SU-DHL-6 (cell line): ENCODE measurements around the gene TSPAN18.

Source experiments
- H2AFZ ChIP-seq: fragments of 200-600 bp; sonication (generic); 2 replicates; pipeline ENCODE4 v1.6.1; 2014; ENCODE audit warnings: low read depth, mild to moderate bottlenecking, moderate library complexity, mixed read lengths, antibody characterized with exemption, low read length; ENCODE audit not compliant: severe bottlenecking
- H3F3A ChIP-seq: fragments of 200-600 bp; shearing (Covaris generic); 2 replicates; pipeline ENCODE4 v1.6.0; 2016; ENCODE audit warnings: antibody characterized with exemption, mild to moderate bottlenecking; ENCODE audit not compliant: insufficient read depth
- H3K27ac ChIP-seq: fragments of 200-600 bp; sonication (generic); 2 replicates; pipeline ENCODE4 v1.5.1; 2016; ENCODE audit warnings: low read depth, mild to moderate bottlenecking, low read length, moderate library complexity, mixed read lengths
- H3K27me3 ChIP-seq: fragments of 200-600 bp; sonication (generic), shearing (Covaris generic); 2 replicates; pipeline ENCODE4 v1.6.0; 2014; ENCODE audit warnings: mild to moderate bottlenecking, low read length
- H3K36me3 ChIP-seq: fragments of 200-600 bp; sonication (generic); 2 replicates; pipeline ENCODE4 v1.6.1; 2014; ENCODE audit warnings: mild to moderate bottlenecking, low read length, mixed read lengths
- H3K4me2 ChIP-seq: fragments of 300-600, 200-600 bp; shearing (Covaris generic), sonication (generic); 2 replicates; pipeline ENCODE4 v1.6.0; 2014; ENCODE audit warnings: low read length, low read depth, mild to moderate bottlenecking; ENCODE audit not compliant: poor library complexity, severe bottlenecking
- H3K4me3 ChIP-seq: fragments of 200-600 bp; sonication (generic); 2 replicates; pipeline ENCODE4 v1.5.1; 2014; ENCODE audit warnings: antibody characterized with exemption, low read length, mild to moderate bottlenecking, mixed read lengths; ENCODE audit not compliant: insufficient read depth, poor library complexity, severe bottlenecking
- H3K79me2 ChIP-seq: fragments of 200-600 bp; sonication (generic); 2 replicates; pipeline ENCODE4 v1.6.1; 2014; ENCODE audit warnings: mild to moderate bottlenecking, low read length, moderate library complexity; ENCODE audit not compliant: insufficient read depth
- H3K9ac ChIP-seq: fragments of 200-600 bp; sonication (generic); 2 replicates; pipeline ENCODE4 v1.7.0; 2014; ENCODE audit warnings: mild to moderate bottlenecking, low read length
- H3K9me2 ChIP-seq: fragments of 200-600 bp; sonication (generic); replicated peaks from 2 replicates; pipeline ENCODE4 v1.6.1; 2014; ENCODE audit warnings: low read length; ENCODE audit not compliant: insufficient read depth
- H3K9me3 ChIP-seq: fragments of 200-600 bp; sonication (generic); 2 replicates; pipeline ENCODE4 v1.6.1; 2014; ENCODE audit warnings: low read length, mixed read lengths; ENCODE audit not compliant: insufficient read depth
- H4K20me1 ChIP-seq: fragments of 200-600 bp; sonication (generic); 2 replicates; pipeline ENCODE4 v1.6.1; 2014; ENCODE audit warnings: low read depth, mild to moderate bottlenecking, antibody characterized with exemption, low read length, moderate library complexity, mixed read lengths
- CTCF ChIP-seq: fragments of 200-600 bp; sonication (generic); IDR thresholded peaks from one replicate; pipeline ENCODE4 v1.5.1; 2017; ENCODE audit warnings: antibody characterized with exemption, mild to moderate bottlenecking, low read length, moderate library complexity; ENCODE audit not compliant: insufficient read depth, poor library complexity, severe bottlenecking
- EZH2phosphoT487 ChIP-seq: fragments of 200-600 bp; sonication (generic), shearing (Covaris generic); conservative IDR thresholded peaks from 2 replicates; pipeline ENCODE4 v1.6.1; 2018; ENCODE audit warnings: mild to moderate bottlenecking, antibody characterized with exemption, low read length, moderate library complexity, mixed read lengths

TSPAN18 gene

DNA sequence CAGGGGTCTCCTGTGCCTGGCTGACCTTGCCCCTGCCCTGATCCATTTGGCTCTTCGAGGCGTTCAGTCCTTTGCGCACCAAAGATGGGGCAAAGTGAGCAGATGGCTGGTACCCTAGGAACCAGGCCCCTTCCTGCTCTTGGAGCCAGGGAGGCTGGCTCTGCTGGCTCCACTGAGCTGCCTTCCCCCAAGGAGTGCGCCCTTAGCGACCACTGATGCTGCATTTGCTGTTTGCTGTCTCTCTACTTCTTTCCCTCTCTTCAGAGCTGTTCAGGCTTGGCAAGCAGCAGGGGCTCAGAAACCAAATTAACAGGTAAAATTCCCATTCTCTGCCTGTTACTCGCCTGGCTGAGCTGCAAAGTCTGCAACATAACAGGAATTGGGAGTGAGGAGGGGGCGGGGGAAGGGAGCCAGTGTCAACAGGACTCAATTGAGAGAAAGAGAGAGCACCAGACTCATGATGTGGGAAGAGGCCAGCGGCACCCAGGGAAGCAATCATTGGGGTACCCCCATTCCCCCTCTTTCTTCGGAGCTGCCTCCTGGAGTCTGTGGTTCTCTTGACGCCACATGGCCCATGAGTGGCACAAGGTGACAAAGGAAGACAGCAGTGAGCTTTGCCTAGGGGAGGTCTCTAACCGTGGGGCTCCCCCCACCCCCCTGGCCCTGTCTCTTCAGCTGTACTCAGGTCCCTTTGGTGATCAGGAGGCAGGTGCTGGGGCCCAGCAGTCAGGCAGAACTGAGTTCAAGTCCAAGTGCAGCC lies 121.6 kb downstream of the TSPAN18 start:
- Histone ChIP-seq H3K27me3 (no peaks in the 10 kb centered on the region), H2AFZ (no peak overlapping the region), H3K9me3 (no peaks in the 10 kb centered on the region), H3K9ac (no peak overlapping the region), H3F3A (no peaks in the 10 kb centered on the region), H4K20me1 (no peaks in the 10 kb centered on the region), H3K36me3 (no peaks in the 10 kb centered on the region), H3K27ac (no peak overlapping the region), H3K9me2 (no peaks in the 10 kb centered on the region), H3K4me2 (no peak overlapping the region), H3K4me3 (no peak overlapping the region), H3K79me2 (no peaks in the 10 kb centered on the region)
- TF ChIP-seq EZH2phosphoT487 (no peak), CTCF (no peak)

GRCh38 chr11:44848963-44849350 lies 122.2 kb downstream of the TSPAN18 start:
- Histone ChIP-seq H3K27me3 (no peaks in the 10 kb centered on the region), H3K4me2 (no peak overlapping the region), H3K36me3 (no peaks in the 10 kb centered on the region), H2AFZ (no peak overlapping the region), H3K27ac (no peak overlapping the region), H3K9me2 (no peaks in the 10 kb centered on the region), H3K4me3 (no peak overlapping the region), H4K20me1 (no peaks in the 10 kb centered on the region), H3K9me3 (no peaks in the 10 kb centered on the region), H3K79me2 (no peaks in the 10 kb centered on the region), H3K9ac (no peak overlapping the region), H3F3A (no peaks in the 10 kb centered on the region)
- TF ChIP-seq CTCF (no peak), EZH2phosphoT487 (no peak)

DNA sequence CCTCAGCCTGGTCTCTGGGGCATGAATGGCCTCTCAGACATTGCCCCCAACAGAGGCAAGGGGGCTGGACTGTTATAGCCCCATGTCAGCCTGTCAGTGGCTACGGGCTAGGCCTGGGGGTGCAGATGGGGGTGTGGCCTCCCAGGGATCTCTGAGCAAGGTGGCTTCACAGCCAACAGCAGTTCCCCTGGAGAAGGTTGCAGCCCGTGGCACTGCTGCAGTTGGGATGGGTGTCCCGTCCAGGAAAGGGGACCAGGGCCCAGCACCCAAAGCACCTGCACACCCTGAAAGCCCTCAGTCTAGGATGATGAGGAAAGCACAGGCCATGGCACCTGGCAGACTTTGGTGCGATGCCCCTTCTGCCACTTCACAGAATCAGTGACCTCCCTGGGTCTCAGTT lies 122.7 kb downstream of the TSPAN18 start:
- H4K20me1 ChIP-seq = no peaks in the 10 kb centered on the region
- no peaks in the 10 kb centered on the region for H3F3A ChIP-seq
- H3K9me3 ChIP-seq = no peaks in the 10 kb centered on the region
- TF ChIP-seq CTCF = no peak
- TF ChIP-seq EZH2phosphoT487 = no peak
- H3K4me3 ChIP-seq = no peak overlapping the region
- H3K36me3 ChIP-seq = no peaks in the 10 kb centered on the region
- no peak overlapping the region for H3K27ac ChIP-seq
- no peak overlapping the region for H3K9ac ChIP-seq
- no peak overlapping the region for H3K4me2 ChIP-seq
- H3K27me3 ChIP-seq = no peaks in the 10 kb centered on the region
- H3K9me2 ChIP-seq = no peaks in the 10 kb centered on the region
- H3K79me2 ChIP-seq = no peaks in the 10 kb centered on the region
- H2AFZ ChIP-seq = no peak overlapping the region
